Stimulated activated CD4-positive, alpha-beta T cell treated with anti-CD3 and anti-CD28 coated beads, Interleukin-1b, Interleukin-23, amount 100 ng/mL, for 48 hours (primary cell): ENCODE measurements around the gene PLCXD3.
"Not testable (repeated sequence)": the region's sequence is repeated elsewhere in the genome, so short reads cannot be mapped to it uniquely, and the experiment has no call there.

Experiments
- DNase-seq: peaks from one replicate; pipeline ENCODE4 v3.0.0-alpha.2; 2020

Gene PLCXD3, protein sequence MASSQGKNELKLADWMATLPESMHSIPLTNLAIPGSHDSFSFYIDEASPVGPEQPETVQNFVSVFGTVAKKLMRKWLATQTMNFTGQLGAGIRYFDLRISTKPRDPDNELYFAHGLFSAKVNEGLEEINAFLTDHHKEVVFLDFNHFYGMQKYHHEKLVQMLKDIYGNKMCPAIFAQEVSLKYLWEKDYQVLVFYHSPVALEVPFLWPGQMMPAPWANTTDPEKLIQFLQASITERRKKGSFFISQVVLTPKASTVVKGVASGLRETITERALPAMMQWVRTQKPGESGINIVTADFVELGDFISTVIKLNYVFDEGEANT

DNA sequence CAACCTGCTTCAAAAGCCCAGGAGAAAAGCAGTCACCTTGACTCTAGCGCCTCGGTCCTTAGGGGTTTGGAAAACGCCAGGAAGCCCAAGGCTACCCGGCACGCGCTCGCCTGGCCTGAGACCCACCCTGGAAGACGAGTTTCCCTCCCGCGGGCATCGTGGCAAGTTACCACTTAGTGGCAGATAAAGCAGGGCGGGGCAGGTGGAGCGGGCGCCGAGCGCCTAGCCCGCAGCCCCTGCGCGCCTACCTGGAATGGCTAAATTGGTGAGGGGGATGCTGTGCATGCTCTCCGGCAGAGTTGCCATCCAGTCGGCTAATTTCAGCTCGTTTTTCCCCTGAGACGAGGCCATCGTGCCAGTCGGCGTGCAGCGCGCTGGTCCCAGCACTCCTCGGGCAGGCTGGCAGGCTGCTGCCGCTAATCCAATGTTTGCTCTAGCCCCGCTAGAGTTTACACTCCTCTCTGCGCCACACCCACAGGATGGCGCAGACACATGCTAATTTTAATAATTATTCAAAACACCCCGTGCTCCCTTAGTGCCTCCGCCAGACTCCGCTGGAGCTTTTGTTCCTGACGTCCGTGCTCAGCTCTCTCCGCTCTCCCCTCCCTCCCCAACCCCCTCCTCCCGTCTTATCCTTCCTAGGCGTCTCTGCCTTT, at the start of gene PLCXD3:
Gene PLCXD3, minus strand, starts transcription at position 426 of the 656 bp plus-strand sequence. Its CDS starts 75 bp downstream, at position 351.
- DNase-seq, result no peak

DNA sequence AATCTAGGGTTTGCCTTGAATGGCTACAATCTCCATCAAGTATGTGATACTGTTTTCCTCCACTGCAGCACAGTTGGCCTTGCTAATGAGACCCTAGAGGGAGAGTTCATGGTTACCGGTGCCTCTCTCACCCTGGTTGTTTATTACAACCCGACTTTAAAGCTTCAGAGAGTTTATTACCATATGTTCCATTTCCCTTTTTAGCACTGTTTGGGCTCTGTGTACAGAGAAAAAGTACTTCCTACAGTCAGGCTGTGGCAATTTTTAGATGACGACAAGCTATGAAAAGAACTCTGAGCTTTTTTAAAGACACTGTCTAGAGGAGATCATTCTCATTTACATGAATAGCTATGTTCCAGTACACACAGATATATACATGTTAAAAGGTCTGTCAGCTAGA, 48.8 kb upstream of the PLCXD3 start:
- no peak for DNase-seq

DNA sequence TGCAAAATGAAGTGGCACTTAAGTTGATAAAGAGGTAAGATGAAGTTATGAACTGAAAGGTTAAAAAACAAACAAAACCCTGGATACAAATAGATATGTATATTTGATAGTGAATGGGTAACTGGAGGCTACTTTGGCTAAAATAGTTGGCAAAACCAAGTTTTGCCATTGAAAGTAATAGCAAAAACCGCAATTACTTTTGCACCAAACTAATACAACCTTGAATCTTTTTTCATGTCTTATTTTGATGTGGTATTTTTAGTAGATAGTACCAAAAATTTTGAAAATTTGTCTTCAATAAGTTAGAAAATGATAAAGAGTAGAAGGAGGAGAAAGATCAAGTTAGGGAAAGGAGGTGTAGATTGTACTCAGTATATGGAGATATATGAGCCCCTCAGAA, 47.9 kb upstream of the PLCXD3 start:
- DNase-seq, result no peak

DNA sequence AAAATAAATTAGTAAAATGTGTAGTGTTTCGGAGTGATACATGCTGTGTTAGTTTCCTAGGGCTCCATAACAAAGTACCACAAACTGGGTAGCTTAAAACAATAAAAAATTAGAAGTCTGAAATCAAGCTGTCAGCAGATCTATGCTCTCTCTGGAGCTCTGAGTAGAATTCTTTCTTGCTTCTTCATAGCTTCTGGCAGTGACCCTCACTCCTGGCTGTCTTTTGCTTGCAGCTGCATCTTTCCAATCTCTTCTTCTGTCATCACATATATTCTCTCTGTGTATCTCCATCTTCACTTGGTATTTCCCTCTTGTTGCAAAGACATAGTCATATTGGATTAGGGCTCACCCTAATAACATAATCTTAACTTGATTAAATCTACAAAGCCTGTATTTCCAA, 37.6 kb upstream of the PLCXD3 start:
- DNase-seq, result no peak

DNA sequence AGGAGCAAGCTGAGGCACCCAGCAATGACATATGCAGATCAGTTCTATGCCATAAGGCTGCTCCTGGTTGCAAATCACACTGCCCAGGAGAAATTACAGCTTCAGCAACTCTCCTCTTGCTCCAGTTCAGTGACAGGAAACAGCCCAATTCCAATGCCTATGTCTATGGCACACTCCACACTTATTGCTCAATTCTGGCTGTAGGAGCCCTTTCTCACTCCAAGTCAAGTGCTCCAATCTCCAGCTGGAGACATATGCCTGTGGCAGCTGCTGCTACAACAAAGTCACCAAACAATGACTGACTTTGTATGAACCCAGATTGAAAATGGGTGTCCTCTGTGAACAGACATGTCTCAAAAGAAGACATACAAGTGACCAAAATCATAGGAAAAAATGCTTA, 31.8 kb upstream of the PLCXD3 start:
- no peak for DNase-seq

DNA sequence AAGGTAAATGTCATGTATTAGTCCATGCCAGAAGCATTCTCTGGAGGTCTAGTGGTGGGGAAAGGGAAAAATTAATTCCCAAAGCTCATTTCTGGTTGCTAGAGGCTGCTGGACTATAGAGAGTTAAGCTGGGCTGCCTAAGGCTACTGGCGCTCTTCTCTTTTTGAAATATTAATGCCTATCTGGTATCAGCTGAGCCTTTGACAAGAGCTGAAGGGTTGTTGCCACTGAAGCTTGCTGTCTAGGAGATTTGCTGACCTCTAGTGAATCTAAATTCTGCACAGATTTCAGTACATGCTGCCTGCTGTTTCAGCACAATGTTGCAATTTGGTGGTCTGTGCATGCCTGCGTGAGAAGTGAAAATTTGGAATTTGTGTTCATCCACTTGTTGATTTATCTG, 29.1 kb upstream of the PLCXD3 start:
- no peak for DNase-seq

DNA sequence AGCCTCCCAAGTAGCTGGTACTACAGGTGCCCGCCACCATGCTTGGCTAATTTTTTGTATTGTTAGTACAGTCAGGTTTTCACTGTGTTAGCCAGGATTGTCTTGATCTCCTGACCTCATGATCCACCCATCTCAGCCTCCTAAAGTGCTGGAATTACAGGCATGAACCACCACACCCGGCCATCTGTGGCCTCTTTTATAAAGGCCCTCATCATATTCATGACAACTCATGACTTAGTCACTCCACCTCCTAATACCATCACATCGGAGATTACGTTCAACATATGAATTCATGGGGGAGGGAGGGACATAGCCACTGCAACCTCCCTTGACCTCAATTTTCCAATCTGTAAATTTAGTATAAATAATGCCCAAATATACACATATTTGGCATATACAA, 27.2 kb upstream of the PLCXD3 start:
- DNase-seq, result no peak

DNA sequence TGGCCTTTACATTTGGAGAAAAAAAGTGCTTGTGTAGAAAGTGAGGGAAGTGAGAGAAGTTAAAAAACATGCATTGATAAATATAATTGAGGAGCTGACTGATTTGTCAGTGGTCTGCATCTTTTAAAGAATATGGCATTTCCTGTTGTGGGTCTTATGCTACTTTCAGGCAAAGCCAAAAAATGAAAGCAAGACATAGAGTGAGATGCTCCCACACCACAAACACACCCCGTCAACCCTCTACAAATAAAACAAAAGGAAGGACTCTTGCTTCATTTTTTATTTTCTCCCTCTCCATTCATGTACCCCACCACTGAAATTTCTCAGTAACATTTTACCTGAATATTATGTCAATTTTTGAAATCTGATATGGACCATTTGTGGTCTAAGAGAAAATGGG, 22.1 kb upstream of the PLCXD3 start:
- no peak for DNase-seq

DNA sequence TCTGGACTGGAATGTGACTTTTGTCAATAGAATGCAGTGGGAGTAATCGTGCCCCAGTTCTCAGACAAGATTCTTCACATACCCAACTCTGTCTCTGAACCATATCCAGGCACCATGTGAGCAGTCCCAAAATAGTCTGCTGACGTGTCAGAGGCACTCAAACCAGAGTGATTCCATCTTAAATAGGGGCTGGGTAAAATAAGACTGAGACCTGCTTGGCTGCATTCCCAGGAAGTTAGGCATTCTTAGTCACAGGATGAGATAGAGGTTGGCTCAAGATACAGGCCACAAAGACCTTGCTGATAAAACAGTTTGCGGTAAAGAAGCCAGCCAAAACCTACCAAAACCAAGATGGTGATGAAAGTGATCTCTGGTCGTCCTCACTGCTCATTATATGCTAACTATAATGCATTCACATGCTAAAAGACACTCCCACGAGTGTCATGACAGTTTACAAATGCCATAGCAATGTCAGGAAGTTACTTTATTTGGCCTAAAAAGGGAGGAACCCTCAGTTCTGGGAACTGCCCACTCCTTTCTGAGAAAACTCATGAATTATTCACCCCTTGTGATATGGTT, 16.9 kb upstream of the PLCXD3 start:
- DNase-seq, result no peak

DNA sequence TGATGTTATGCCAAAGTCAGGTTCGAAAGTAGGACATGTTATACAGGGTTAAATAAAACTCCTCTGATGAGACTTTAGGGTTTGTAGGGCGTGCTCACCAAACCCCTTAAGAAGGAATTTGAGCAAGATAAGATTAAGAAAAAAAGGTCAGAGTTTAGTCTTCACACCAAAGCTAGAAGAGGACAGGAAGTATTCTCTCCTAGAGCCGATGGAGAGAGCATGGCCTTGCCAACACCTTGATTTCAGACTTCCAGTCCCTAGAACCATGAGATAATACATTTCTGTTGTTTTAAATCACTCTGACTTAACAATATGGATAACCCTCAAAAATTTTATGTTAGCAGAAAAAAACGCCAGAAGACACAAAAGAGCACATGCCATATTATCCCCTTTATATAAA, 16.3 kb upstream of the PLCXD3 start:
- no peak for DNase-seq

DNA sequence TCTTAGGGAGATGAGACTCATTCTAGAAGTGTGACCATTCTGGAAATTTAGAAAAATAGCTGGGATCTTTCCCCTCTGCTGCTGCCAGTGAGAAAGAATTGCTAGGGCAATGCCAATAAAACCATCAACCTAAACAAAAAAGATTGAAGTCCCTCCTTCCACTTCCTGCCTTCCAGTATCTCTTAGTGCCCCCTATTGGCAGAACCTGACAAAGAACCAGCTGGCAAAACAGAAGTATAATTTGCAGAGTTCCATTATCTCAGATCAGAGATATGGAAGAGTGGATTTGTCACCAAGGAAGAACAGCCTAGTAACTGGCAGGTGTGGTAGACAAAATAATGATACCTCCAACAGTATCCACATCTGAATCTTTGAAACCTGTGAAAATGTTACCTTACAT, 13.8 kb upstream of the PLCXD3 start:
- no peak for DNase-seq

DNA sequence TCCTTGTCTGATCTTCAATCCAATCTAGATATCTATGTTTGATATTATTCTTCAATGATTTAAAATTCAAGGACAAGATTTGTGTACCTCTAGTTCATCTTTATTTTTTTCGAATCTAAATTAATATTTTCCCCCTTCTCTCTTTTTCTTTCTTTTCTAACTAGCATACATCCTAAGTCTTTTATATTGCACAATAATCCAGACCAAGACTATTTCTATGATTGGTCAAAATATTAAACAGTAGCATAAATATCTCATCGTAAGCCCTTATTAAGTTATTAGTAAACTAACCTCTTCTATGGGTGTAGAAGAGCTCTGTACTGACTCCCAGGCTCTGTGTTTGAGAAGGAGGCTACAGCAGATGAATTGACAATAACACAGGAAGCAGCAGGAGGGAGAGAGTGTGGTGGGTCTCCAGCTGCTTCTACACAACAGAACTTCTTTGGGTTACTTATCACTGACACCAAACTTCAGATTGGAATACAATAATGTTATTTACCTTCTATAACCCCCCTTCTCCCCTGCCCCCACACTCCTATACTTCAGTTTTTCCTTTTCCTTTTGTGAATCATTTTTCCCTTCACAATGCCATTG, 11.9 kb upstream of the PLCXD3 start:
- no peak for DNase-seq

DNA sequence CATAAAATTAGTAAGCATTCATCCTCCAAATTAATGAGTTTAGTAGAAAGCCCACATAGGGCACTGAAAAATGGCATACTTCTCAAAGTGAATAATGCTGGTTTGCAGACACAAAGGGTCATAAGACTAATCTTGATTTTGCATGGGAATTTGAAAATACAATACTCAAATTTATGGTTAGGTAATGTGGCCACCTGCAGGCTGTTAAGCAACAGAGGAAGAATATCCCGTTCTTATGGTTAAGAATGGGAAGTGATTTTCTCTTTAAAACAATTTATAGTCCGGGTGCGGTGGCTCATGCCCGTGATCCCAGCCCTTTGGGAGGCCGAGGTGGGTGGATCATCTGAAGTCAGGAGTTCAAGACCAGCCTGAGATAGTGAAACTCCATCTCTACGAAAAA, 9.4 kb upstream of the PLCXD3 start:
- no peak for DNase-seq

DNA sequence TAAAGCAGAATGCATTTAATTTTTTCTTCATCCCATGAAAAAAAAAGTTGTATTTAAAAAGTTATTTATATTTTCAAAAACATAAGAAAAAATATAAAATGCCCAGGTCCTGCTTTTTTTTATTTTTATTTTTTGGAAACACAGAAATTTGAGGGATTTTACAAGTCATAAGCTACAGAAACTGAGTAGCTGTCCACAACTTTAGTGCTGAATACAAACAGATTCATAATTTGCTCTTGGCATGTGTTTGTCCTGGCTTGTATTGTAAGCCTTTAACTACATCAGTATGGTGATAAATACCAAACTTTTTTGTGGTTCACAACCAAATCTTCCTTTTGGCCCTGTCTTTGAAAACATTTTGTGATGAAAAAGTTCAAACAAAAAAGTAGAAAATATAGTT, 7.5 kb upstream of the PLCXD3 start:
- no peak for DNase-seq

DNA sequence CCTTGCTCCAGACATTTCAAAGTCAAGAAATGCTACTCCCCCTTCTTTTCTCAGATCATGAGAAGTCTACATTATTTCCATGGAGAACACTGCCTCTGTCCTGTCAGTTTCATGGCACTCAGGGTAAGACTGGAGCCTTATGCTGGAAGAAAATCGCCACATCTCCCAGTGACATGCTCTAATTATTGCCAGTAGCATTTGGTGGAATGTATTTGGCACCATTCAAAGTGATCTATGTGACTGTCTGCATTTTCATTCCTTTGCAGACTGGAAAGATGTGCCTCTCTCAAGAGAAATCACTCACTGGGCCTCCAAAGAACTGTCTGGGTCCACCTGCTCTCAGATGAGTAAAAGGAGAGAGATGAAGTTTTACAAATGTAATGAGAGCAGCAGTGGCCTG, 840 bp upstream of the PLCXD3 start:
- no peak for DNase-seq

DNA sequence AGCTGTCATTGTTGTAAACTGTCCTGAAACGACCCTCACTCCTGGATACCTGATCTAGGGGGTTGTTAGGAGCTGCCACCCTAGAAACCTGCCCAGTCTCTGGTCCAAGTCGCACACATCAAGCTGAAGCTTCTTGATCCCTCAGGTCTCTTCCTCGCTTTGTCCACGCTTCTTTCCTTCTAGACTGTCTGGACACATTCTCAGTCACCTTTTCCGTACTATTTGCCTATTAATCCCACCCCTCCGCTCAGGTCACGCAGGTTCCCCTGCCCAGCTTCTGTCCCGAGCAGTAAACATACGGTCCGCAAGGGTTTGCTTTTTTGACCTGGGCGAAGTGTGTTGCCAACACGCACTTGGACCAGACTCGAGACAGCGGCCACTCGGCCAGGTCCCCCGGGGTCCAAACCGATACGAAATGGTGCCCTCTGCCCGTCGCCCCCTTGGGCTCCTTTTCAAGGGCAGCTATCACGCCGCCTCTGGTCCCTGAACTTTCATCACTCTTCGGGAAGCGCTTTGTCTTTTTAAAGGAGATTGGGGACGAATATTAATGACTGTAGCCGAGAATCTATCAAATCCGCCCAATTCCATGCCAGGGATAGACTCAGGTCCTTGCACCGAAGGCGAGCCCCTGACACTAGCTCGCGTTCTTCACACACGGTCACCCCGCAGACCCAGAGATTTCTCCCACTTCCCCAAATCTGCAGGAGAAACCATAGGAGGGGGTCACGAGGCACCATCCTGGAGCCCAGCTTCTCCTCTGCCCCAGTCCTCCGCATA, 814 bp downstream of the PLCXD3 start:
- no peak for DNase-seq

DNA sequence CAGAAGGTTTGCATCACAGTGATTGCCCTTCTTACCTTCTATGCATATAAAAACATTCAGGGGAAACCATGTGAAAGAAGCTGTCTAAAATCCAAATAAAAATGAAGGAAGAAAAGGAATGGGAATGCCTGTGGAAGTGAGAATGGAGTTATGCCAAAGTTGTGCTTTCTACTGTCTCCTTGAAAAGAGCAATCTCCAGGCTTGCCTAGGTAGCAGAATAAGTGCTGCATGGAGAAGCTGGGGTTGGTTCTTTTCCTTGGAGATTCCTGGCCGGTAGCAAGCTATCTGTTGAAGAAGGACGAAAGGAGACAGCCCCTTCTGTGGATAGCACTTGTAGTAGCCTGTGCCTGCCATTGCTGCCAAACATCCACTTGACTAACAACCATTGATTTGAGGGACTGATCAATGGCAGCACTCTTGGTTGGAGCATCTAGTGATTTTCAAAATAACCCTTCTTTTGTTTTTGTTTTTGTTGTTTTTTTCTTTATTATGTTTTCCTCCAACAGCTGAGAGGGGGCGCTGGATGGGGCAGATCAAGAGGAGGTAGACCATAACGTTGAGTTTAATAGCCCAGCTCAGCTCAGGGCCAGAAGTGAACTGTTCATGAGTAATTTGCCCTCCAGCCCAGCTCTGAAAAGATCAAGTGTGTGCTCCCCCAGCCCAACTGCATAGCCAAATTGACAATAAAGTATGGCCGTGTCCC, 1.6 kb downstream of the PLCXD3 start:
- no peak for DNase-seq

DNA sequence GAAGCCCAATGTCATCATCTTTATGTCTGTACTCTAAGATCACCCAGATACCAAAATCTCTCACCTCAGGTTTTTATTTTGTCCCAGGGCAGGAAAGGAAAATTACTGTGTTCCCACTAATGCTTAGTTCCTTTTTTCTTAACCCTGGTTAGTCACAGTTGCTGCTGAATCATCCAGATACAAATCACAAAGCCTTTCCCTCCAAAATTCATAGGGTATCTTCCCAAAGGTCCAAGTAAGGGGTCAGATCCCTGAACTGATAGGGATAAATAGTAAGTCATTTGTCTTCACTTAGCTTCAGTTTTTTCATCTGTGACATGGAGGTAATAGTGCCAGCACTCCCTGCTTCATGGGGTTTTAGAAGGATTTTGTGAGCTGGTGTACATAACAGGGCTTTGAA, 2.2 kb downstream of the PLCXD3 start:
- DNase-seq, result no peak

DNA sequence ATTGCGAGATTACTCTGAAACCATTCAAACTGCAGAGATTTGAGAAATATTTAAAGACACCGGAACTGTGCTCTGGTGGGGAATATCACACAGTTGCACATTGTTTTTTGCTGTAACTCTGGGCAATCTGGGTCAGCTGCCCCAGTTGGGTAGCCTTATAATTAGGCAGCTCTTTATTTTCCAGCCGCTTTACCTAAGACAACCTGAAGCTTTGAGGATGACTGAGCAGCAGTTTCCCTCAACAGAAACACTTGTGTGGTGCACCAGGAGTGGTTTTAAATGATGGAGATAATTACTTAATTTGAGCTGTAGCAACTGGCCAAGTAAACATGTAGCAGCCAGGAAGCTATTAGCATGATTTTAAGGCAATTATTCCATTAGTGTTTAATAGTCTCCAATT, 2.9 kb downstream of the PLCXD3 start:
- no peak for DNase-seq

DNA sequence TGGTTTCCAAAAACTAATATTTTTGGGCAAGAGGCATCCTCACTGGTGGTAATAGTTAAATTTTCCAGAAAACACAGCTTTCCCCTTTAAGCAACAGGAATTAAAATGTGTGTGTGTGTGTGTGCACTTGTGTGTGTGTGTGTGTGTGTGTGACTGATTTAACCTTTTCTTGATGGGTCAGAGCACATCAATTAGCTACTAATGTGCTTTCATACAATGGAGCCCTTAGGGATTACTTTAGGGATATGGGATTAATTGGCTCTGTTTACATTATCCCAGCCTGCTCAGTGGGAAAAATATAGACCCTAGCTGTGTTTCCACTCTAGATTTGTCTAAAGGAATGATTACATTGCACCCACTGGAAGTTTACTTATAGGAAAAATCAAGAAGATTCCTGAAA, 6.5 kb downstream of the PLCXD3 start:
- no peak for DNase-seq

DNA sequence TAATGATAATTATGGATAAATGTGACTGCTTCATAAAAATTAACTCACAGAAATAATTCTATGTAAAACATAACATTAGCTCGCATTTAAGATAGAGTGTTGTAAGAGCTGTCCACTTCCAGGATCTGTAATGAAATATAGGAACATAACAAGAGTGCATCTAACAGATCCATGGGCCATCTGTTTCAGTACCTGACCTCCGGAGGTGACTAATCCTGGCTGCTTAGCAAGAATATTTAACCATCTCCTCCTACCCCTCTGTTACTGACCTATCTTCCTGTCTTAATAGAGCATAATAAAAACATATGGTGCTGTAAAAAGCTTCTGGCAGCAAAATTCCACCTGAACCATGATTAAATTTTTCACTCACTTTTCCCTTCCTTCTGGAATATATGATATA, 7.1 kb downstream of the PLCXD3 start:
- no peak for DNase-seq

DNA sequence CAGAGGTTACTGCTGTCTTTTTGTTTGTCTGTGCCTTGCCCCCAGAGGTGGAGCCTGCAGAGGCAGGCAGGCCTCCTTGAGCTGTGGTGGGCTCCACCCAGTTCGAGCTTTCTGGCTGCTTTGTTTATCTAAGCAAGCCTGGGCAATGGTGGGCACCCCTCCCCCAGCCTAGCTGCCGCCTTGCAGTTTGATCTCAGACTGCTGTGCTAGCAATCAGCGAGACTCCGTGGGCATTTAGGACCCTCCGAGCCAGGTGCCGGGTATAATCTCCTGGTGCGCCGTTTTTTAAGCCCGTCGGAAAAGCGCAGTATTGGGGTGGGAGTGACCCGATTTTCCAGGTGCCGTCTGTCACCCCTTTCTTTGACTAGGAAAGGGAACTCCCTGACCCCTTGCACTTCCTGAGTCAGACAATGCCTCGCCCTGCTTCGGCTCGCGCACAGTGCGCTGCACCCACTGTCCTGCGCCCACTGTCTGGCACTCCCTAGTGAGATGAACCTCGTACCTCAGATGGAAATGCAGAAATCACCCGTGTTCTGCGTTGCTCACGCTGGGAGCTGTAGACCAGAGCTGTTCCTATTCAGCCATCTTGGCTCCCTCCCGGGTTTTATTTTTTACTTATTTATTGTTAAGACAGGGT, 16.8 kb downstream of the PLCXD3 start:
- DNase-seq, result not testable (repeated sequence)
